ENCODE measurements around the gene TCTN1. TPM values are rescaled to one million over a fixed set of nuclear protein-coding genes. Genes with fewer than 3 reads are reported as not detected.
"Not testable (repeated sequence)": the region's sequence is repeated elsewhere in the genome, so short reads cannot be mapped to it uniquely, and the experiment has no call there.

The TCTN1 gene
- 10 to 100 TPM; 21.2 to 33.1 TPM for total RNA-seq
- long read RNA-seq, transcript TCTN1-225 (15 exons, 2,309 nt) = major isoform, 11 of 30 reads
- long read RNA-seq, transcript TCTN1-223 (4 exons, 2,149 nt) = minor isoform, 7 of 30 reads
- long read RNA-seq, partial matches to known transcripts = 2 of 30 reads
- long read RNA-seq, other reads (novel, unspliced or antisense) = 8 of 30 reads

DNA sequence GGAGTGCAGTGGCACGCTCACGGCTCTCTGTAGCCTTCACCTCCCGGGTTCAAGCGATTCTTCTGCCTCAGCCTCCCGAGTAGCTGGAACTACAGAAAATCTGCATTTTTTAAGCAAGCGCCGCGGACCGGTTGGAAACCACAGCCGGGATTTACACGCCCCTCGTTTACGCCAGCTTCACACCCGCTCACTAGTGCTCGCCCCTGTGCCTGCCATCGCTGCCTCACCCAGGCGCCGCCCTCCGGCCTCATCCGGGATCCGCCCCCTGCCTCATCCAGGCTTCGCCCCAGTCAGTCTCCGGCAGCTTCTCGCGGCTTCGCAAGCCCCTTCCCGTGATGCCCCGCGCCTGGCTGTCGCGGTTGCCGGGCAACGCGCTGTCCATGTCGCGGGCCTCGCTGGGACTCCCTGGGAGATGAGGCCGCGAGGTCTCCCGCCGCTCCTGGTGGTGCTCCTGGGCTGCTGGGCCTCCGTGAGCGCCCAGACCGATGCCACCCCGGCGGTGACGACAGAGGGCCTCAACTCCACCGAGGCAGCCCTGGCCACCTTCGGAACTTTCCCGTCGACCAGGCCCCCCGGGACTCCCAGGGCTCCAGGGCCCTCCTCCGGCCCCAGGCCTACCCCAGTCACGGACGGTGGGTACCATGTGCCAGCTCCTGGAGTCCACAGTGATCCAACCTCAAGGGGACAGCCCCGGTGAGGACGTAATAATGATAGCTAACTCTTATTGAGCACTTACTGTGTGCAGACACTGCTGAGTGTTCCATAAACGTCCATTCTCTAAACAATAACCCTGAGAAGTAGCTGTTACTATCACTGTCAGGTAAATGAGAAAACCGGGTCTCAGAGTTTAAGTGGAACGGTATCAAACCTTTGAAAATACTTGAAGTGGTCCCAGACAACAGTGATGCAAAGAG is at the start of gene TCTN1:
Gene TCTN1 (plus strand): TSS at position 359 of the 914 bp plus-strand sequence. CDS start 54 bp downstream, at position 413.
- DNase-seq (peak; percentile 99), ATAC-seq (peak; percentile 99 to 100)
- intact Hi-C loops (cut with DNase I) = no loop called here

DNA sequence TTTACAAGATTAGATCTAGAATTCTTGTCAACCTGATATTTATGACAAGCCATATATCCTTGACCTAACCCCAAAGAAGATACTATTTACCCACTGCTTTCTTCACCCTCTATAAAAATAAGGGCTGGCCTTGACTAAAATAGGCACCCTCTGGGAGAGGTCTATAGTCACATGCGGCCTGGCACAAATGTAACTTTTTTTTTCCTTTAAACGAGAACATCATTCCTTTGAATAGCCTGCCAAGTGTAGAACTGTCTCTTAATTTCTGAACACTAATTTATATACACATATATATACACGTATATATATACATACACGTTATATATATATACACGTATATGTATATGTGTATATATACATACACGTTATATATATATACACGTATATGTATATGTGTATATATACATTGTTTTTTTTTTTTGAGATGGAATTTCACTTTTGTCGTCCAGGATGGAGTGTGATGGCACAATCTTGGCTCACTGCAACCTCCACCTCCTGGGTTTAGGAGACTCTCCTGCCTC is 49.4 kb upstream of the TCTN1 start:
- DNase-seq (no peak), ATAC-seq (peak in 1 of 2 donors; percentile 12)
- intact Hi-C loops (cut with DNase I) = no loop called here

DNA sequence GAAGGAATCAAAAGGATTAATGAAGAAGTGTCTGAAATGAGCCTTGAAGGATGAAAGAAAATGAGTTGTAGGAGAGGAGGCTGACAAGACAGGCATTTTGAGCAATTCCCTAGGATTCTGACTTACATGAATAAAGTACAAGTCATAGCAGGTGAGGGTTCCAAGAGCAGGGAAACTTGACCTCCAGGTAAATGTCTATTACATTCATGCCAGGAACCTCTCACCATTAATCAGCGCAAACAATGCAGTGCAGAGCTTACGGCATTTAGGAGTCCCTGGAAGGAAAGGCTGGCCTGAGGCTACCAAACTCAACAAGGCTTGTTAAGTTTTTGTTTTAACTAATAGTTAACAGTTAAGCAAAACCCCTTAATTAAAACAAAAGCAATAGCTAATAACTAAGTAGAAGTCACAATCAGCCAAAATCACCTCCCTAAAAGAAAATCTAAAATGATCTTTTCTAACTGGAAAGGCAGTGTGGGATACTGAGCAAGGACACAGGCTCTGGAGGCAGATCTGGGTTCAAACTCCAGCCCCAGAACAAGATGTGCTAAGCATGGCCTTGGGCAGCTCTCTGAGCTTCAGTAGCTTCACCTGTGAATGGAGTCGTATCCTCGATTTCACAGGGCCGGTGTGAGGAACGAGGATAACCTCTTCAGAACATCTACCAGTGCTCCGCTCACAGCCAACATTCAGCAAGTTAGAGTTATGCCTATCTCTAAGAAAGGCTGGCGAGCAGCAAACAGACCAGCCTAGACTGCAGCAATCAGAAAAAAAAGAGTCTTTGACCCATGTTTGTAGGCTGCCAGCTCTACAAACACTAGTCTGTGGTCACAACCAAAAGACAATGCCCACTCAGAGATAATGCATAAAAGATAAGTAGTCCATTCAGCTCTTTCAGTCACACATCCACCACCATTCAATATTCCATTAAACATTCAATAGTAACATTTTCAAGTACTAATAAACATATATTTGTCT is 47.7 kb upstream of the TCTN1 start:
- intact Hi-C loops (cut with DNase I) = no loop called here
- no peak for DNase-seq
- no peak for ATAC-seq

DNA sequence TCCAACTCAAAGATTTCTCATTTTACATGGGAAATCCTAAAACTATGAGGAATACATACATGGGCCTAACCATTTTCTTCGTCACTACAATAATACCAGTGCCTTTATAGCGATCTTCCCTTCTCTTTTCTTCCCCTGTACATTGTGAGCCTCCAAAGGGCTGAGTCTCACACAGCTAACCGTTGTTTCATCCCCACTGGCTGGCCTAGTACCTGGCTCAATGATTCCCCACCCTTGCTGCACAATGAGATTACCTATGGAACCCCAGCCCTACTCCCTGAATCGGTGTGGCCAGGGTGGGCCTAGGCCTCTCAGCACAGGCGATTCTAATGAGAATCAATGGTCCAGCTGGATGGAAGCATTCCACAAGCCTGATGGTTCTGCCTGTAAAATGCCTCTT is 46.9 kb upstream of the TCTN1 start:
- intact Hi-C loops (cut with DNase I) = no loop called here
- ATAC-seq = no peak
- DNase-seq = no peak

DNA sequence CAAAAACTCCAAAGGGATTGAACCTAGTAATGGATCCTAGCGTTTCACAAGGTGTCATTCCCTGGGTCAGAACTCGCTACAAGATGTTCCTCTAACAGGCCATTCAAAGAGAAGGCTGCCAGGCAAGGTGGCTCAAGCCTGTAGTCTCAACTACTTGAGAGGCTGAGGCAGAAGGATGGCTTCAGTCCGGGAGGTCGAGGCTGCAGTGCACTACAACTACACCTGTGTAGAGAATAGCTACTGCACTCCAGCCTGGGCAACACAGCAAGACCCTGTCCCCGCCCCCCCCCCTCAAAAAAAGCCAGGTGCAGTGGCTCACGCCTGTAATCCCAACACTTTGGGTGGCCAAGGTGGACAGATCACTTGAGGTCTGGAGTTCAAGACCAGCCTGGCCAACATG is 45.2 kb upstream of the TCTN1 start:
- no peak for DNase-seq
- intact Hi-C loops (cut with DNase I) = no loop called here
- ATAC-seq = no peak

DNA sequence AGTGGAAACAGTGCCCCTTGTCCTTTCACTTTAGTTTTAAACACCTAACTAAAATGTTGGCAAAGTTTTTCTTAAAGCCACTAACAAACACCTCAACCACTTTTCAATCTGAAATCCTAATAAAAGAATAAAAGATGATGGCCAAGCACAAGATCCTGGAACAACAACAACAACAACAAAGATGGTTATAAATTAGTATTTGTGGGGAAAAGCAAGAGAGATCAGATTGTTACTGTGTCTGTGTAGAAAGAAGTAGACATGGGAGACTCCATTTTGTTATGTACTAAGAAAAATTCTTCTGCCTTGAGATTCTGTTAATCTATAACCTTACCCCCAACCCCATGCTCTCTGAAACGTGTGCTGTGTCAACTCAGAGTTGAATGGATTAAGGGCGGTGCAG is 44.1 kb upstream of the TCTN1 start:
- ATAC-seq; DNase-seq; intact Hi-C loops (cut with DNase I): not testable (repeated sequence)

DNA sequence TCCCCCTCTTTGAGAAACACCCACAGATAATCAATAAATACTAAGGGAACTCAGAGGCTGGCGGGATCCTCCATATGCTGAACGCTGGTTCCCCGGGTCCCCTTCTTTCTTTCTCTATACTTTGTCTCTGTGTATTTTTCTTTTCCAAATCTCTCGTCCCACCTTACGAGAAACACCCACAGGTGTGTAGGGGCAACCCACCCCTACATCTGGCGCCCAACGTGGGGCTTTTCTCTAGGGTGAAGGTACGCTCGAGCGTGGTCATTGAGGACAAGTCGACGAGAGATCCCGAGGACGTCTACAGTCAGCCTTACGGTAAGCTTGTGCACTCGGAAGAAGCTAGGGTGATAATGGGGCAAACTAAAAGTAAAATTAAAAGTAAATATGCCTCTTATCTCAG is 43.1 kb upstream of the TCTN1 start:
- intact Hi-C loops (cut with DNase I); DNase-seq; ATAC-seq: not testable (repeated sequence)

DNA sequence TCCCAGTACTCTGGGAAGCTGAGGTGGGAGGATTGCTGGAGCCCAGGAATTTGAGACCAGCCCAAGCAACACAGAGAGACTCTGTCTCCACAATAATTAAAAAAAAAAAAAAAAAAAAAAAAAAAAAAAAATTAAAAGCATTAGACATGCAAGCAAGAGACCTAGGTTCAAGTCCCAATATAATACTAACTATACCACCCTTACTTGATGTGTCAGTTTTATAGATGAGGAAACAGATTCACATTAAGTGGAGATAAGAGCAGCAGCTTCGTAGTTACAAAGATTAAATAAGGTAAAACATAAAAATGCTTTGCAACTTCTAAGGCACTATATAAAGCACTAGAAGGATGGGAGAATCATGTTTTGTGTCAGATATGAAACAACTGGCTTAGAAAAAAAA is 39.9 kb upstream of the TCTN1 start:
- DNase-seq (no peak), ATAC-seq (no peak)
- intact Hi-C loops (cut with DNase I) = no loop called here

DNA sequence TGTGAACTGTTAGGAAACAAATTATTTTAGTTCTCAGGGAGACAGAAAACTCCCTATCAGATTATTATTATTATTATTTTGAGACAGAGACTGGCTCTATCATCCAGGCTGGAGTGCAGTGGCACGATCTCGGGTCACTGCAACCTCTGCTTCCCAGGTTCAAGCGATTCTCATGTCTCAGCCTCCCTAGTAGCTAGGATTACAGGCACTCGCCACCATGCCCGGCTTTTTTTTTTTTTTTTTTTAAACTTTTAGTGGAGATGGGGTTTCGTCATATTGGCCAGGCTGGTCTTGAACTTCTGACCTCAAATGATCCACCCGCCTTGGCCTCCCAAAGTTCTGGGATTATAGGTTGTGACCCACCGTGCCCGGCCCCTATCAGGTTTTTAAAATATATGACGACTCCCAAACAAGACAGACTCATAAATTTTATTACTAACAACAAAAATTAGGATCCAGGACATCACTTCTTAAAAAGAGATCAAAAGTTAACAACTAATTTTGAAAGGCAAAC is 39.2 kb upstream of the TCTN1 start:
- ATAC-seq, DNase-seq: not testable (repeated sequence)
- intact Hi-C loops (cut with DNase I) = loop anchor here in 1 of 2 donors (5.0 kb wide), 1 partner anchor 32 kb away; no protein-coding TSS in a partner anchor

DNA sequence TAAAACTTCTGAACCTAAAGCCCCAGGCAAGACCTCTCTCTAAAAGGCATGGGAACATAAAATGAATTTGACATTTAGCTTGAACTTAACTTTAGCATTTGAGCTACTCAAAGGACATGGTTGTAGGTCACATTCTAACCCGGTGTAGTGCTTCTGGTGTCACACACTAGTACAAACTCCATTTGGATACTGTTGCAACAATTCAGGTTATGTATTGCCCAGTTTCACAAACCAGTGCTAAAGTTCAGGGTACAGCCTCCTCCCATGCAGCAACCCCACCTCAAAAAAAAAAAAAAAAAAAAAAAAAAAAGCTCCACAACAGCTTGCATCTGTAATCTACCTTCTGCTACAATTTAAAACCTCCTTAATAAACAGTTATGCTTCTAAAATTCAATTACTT is 38.6 kb upstream of the TCTN1 start:
- intact Hi-C loops (cut with DNase I) = loop anchor here in 1 of 2 donors (5.0 kb wide), 1 partner anchor 33 kb away; no protein-coding TSS in a partner anchor
- ATAC-seq (peak; percentile 12 to 85), DNase-seq (no peak)

DNA sequence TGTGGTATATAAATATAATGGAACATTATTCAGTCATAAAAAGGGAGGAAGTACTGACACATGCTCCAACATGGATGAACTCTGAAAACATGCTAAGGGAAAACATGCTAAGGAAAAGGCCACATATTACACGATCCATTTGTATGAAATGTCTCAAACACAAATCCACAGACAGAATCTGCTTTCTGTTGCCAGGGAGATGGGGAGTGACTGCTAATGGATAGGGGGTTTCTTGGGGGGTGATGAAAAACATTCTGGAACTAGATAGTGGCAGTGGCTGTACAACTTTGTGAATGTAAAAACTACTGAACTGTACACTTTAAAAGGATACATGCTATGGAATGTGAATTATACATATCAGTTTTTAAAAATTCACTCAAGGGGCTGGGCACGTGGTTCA is 37.4 kb upstream of the TCTN1 start:
- ATAC-seq (no peak), DNase-seq (no peak)
- intact Hi-C loops (cut with DNase I) = loop anchor here in 1 of 2 donors (5.0 kb wide), 1 partner anchor 34 kb away; no protein-coding TSS in a partner anchor

DNA sequence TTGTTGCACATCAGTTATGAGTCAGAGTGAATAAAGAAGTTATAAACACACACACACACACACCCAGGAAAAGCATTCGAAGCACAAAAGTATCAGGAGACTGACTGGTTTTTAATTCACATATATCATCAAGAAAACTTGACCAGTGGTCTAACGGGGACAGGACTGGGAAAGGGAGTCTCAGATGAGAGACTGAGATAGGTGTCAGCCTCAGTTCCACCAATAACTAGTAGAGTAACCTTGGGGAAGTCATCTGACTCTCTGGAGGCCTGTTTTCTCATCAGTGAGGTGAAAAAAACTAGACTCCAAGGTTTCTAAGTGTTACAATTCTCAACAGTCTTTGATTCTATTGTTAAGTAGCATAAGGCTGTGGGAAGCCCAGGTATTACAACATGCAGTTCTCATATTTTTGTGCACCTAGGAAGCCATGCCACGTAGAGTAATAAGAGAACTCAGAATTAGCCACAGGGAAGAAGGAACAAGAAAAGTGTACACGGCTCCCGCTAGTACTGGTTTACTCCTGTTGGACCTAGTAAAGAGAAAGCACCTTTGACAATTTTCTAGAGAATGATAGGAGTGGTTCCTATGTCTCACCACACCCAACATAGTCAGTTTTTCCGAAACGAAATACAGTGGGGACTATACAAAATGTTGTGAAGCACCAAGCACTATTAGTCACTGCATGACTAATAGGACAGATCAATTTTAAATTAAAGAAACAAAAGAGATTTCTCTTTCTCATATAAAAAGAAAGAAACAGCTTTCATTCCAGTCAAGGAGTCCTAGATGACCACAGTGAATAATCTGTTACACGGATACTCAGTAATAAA is 35.9 kb upstream of the TCTN1 start:
- ATAC-seq (peak in 1 of 2 donors; percentile 41), DNase-seq (no peak)
- intact Hi-C loops (cut with DNase I) = loop anchor here in 1 of 2 donors (5.0 kb wide), 1 partner anchor 36 kb away; no protein-coding TSS in a partner anchor

DNA sequence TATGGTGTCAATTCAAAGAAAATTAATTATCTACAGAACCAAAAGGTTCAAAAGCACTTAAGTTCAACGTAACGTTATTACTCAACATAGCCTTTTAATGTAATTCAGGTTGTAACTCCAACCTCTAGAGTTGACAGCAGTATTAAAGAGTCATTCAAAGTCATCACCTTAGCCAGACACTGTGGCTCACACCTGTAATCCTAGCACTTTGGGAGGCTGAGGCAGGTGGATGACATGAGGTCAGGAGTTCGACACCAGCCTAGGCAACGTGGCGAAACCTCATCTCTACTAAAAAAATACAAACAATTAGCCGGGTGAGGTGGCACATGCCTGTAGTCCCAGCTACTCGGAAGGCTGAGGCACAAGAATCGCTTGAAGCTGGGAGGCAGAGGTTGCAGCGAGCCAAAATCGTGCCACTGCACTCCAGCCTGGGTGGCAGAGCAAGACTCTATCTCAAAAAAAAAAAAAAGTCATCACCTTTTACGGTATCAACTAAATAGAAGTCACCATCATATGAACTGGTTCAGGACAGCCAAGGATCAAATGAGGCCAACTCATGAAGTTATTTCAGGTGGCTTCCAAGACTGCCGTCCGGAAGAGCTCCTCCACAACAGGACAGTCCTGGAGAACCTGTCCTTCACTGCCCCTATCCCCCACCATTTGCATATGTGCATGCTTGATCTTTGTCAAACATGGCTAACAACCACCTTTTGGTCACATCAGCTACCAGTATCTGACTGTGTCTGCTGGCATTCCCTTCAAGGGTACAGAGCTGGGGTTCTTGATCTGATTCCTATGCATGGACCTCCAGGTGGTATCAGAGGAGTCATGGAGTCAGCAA is 35.0 kb upstream of the TCTN1 start:
- intact Hi-C loops (cut with DNase I) = loop anchor here in 1 of 2 donors (5.0 kb wide), 1 partner anchor 37 kb away; no protein-coding TSS in a partner anchor
- DNase-seq (no peak), ATAC-seq (no peak)

DNA sequence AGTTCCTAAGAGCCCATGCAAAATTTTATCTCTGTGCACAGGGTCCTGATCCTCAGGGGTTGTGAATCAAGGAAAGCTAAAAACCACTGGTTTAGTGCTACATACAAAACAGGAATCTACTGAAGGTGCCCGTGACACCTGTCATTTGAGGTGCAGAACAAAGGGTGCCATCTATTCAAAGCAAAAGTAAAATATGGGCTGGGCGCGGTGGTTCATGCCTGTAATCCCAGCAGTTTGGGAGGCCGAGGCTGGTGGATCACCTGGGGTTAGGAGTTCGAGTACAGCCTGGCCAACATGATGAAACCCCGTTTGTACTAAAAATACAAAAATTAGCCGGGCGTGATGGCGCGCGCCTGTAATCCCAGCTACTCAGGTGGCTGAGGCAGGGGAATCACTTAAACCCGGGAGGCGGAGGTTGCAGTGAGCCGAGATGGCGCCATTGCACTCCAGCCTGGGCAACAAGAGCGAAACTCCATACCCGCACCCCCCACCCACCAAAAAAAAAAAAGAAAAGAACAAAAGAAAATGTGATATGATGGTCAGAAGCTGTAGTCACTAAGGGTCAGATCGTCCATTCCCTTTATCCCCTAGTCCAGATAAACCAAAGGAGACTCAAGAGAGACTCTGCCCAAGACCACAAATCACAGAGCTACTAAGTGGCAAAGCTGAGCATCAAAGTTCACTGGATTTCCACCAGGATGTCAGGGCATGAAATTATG is 34.2 kb upstream of the TCTN1 start:
- ATAC-seq (no peak), DNase-seq (no peak)
- intact Hi-C loops (cut with DNase I) = loop anchor here in 1 of 2 donors (5.0 kb wide), 1 partner anchor 37 kb away; no protein-coding TSS in a partner anchor

DNA sequence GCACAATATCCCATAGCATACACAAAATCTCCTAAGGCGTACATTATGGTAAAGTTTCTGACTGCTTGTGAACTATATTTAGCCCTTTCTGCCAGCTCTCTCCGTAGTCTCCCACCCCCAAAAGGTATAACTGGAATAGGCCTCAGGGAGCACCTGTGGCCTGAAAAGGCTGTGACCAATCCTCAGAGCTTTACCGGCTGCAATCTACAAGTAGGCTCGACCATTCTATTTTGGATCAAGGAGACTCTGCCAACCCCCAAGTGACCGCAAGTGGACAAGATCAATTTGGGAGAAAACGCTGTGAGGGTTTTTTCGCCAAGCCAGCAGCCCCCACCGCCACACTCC is 32.0 kb upstream of the TCTN1 start:
- intact Hi-C loops (cut with DNase I) = no loop called here
- ATAC-seq (peak; percentile 2 to 7), DNase-seq (no peak)
